IPS-15b (cell line): ENCODE measurements around the gene MCUB.
"Not testable (repeated sequence)": the region's sequence is repeated elsewhere in the genome, so short reads cannot be mapped to it uniquely, and the experiment has no call there.

Experiments
- H3K27me3 ChIP-seq: one replicate; pipeline ENCODE4 v1.6.1; 2013; ENCODE audit warnings: low read length; ENCODE audit not compliant: control insufficient read depth, insufficient read depth
- H3K36me3 ChIP-seq: one replicate; pipeline ENCODE4 v1.6.1; 2013; ENCODE audit warnings: low read length; ENCODE audit not compliant: control insufficient read depth, insufficient read depth
- H3K4me1 ChIP-seq: one replicate; pipeline ENCODE4 v1.6.1; 2013; ENCODE audit warnings: mild to moderate bottlenecking, low read length; ENCODE audit not compliant: control insufficient read depth, insufficient read depth
- H3K4me3 ChIP-seq: one replicate; pipeline ENCODE4 v1.5.1; 2013; ENCODE audit warnings: low read depth, low read length
- H3K9ac ChIP-seq: one replicate; pipeline ENCODE4 v1.6.1; 2013; ENCODE audit warnings: low read depth, mild to moderate bottlenecking, low read length
- H3K9me3 ChIP-seq: one replicate; pipeline ENCODE4 v1.6.1; 2013; ENCODE audit warnings: mild to moderate bottlenecking, low read length; ENCODE audit not compliant: control insufficient read depth, insufficient read depth

Gene MCUB

GRCh38 chr4:109588176-109588575 is 28.1 kb downstream of the MCUB start:
- Histone ChIP-seq H3K9me3 (no peaks in the 10 kb centered on the region), H3K9ac (no peak overlapping the region)

DNA sequence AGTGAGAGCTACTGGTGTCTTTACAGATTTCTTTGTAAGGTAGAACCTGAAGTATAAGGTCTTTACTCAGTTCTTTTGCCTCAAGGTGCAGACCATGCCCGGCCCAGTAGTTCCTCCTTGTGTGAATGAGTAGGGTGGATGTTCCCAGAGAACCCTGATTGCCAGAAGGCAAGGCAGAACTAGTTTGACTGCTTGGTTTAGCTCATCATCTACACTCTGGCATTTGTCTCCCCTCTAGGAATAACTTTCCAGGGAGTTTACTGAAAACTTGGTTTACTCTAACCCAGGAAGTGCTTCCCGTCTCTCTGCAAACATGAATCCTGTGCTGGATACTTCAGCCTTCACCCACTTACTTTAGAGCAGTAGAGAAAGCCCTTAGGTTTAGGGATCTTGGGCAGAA is 29.1 kb downstream of the MCUB start:
- H3K36me3 ChIP-seq, result no peaks in the 10 kb centered on the region
- H3K4me1 ChIP-seq, result no peaks in the 10 kb centered on the region
- no peak overlapping the region for H3K9ac ChIP-seq
- H3K27me3 ChIP-seq, result no peaks in the 10 kb centered on the region
- no peaks in the 10 kb centered on the region for H3K9me3 ChIP-seq
- no peak overlapping the region for H3K4me3 ChIP-seq

More at GRCh38 chr4:109588176-109588575, 28.1 kb downstream of the MCUB start:
- Histone ChIP-seq H3K4me3 (no peak overlapping the region), H3K27me3 (no peaks in the 10 kb centered on the region), H3K4me1 (no peaks in the 10 kb centered on the region), H3K36me3 (no peaks in the 10 kb centered on the region)

- Histone ChIP-seq H3K4me3 (no peak overlapping the region), H3K4me1 (no peaks in the 10 kb centered on the region), H3K27me3 (no peaks in the 10 kb centered on the region), H3K9ac (no peak overlapping the region), H3K36me3 (no peaks in the 10 kb centered on the region), H3K9me3 (no peaks in the 10 kb centered on the region)
Measured at GRCh38 chr4:109589605-109590004, 29.6 kb downstream of the MCUB start.

GRCh38 chr4:109590905-109591304 is 30.9 kb downstream of the MCUB start:
- Histone ChIP-seq H3K36me3 (no peaks in the 10 kb centered on the region), H3K27me3 (no peaks in the 10 kb centered on the region), H3K4me3 (no peak overlapping the region), H3K9ac (no peak overlapping the region), H3K4me1 (no peaks in the 10 kb centered on the region), H3K9me3 (no peaks in the 10 kb centered on the region)

GRCh38 chr4:109592367-109592766 is 32.3 kb downstream of the MCUB start:
- H3K4me1 ChIP-seq, result no peaks in the 10 kb centered on the region
- H3K27me3 ChIP-seq, result no peaks in the 10 kb centered on the region
- H3K36me3 ChIP-seq, result no peaks in the 10 kb centered on the region
- no peaks in the 10 kb centered on the region for H3K9me3 ChIP-seq
- H3K4me3 ChIP-seq, result no peak overlapping the region
- H3K9ac ChIP-seq, result no peak overlapping the region

GRCh38 chr4:109595123-109595522 is 35.1 kb downstream of the MCUB start:
- not testable (repeated sequence) for H3K9me3 ChIP-seq, H3K9ac ChIP-seq, H3K4me3 ChIP-seq, H3K4me1 ChIP-seq, H3K36me3 ChIP-seq, H3K27me3 ChIP-seq

GRCh38 chr4:109596420-109597085 is 36.5 kb downstream of the MCUB start:
- H3K9ac ChIP-seq, H3K27me3 ChIP-seq, H3K4me3 ChIP-seq, H3K4me1 ChIP-seq, H3K9me3 ChIP-seq, H3K36me3 ChIP-seq: not testable (repeated sequence)

DNA sequence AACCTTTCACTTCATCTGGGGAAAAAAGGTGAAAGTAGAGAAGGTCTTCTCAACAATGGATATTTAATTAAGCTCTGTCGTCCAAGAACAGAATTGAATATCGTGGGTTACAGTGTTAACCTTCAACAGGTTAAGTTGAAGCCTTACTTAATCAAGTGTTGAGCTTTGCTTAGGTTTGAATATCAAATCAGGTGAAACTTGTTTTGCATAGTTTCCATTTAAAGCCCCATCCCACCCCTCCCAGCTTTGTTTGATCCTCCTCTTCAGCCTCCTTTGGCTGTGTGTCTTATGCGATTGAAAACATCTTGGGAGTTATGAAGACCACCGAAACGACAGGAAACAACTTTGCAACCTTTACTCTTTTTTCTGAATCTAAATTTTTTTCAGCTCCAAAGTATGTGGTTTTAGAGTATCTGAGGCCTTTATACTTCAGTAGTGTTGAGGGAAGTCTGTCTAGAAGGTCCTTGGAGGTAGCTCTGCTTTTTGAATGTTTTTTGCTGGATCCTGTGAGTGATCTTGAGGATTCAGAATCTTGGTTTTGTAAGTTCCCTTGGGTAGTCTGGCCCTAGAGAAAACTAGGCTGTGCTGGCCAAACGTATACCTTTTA is 39.1 kb downstream of the MCUB start:
- Histone ChIP-seq H3K36me3 (no peaks in the 10 kb centered on the region), H3K4me3 (no peak overlapping the region), H3K27me3 (no peaks in the 10 kb centered on the region), H3K9ac (no peak overlapping the region), H3K4me1 (no peaks in the 10 kb centered on the region), H3K9me3 (no peaks in the 10 kb centered on the region)

GRCh38 chr4:109600431-109600830 is 40.4 kb downstream of the MCUB start:
- Histone ChIP-seq H3K9me3 (no peaks in the 10 kb centered on the region), H3K36me3 (no peaks in the 10 kb centered on the region)

DNA sequence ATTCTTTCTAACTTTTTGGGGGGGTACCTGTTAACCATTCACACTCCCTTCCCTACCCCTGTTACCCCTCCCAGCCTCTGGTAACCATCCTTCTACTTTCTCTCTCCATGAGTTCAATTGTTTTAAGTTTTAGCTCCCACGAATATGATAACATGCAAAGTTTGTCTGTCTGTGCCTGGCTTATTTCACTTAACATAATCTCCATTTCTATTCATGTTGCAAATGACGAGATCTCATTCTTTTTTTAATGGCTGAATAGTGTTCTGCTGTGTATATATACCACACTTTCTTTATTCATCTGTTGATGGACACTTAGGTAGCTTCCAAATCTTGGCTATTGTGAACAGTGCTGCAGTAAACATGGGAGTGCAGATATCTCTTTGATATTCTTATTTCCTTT is 41.3 kb downstream of the MCUB start:
- Histone ChIP-seq H3K9me3 (no peaks in the 10 kb centered on the region), H3K9ac (no peak overlapping the region)

More at GRCh38 chr4:109600431-109600830, 40.4 kb downstream of the MCUB start:
- H3K4me1 ChIP-seq, result no peaks in the 10 kb centered on the region
- H3K4me3 ChIP-seq, result no peak overlapping the region
- no peaks in the 10 kb centered on the region for H3K27me3 ChIP-seq
- H3K9ac ChIP-seq, result no peak overlapping the region

DNA sequence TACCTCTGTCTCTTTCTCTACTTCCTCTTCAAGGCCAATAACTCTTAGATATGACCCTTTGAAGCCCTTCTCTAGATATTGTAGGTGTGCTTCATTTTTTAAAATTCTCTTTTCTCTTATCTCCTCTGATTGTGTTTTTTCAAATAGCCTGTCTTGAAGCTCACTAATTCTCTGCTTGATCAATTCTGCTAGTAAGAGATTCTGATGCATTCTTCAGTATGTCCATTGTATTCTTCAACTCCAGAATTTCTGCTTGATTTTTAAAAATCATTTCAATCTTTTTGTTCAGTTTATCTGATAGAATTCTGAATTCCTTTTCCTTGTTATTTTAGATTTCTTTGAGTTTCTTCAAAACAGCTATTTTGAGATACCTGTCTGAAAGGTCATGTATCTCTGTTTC is 47.9 kb downstream of the MCUB start:
- no peaks in the 10 kb centered on the region for H3K27me3 ChIP-seq
- H3K9ac ChIP-seq, result no peak overlapping the region
- H3K4me1 ChIP-seq, result no peaks in the 10 kb centered on the region
- no peaks in the 10 kb centered on the region for H3K36me3 ChIP-seq
- no peak overlapping the region for H3K4me3 ChIP-seq
- no peaks in the 10 kb centered on the region for H3K9me3 ChIP-seq

More for the DNA sequence above, 41.3 kb downstream of the MCUB start:
- no peaks in the 10 kb centered on the region for H3K4me1 ChIP-seq
- H3K4me3 ChIP-seq, result no peak overlapping the region
- no peaks in the 10 kb centered on the region for H3K27me3 ChIP-seq
- no peaks in the 10 kb centered on the region for H3K36me3 ChIP-seq

DNA sequence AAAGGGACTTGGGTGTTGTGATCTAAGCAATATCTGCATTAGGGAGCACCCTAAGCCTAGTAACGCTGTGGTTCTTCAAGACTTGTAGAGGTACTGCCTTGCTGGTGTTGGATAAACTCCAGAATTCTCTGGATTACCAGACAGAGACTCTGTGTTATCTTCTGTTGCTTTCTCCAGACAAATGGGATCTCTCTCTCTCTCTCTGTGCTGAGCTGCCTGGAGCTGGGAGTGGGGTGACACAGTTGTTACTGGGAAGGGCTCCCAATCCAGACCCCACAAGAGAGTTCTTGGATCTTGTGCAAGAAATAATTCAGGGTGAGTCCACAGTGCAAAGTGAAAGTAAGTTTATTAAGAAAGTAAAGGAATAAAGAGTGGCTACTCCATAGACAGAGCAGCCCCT is 48.8 kb downstream of the MCUB start:
- Histone ChIP-seq H3K27me3 (no peaks in the 10 kb centered on the region), H3K36me3 (no peaks in the 10 kb centered on the region), H3K4me3 (no peak overlapping the region), H3K9me3 (no peaks in the 10 kb centered on the region), H3K9ac (no peak overlapping the region), H3K4me1 (no peaks in the 10 kb centered on the region)
